Omental fat pad (tissue), 4 donors: ENCODE data around the gene GFI1B. TPM values are rescaled to one million over a fixed set of nuclear protein-coding genes. Genes with fewer than 3 reads are reported as not detected.

Experiments used
- ATAC-seq: fragments of 150-250 bp; one replicate; pipeline ENCODE4 v1.9.1; 2016; ENCODE audit warnings: mild to moderate bottlenecking, moderate library complexity; ENCODE audit not compliant: low FRiP score
- DNase-seq: peaks from one replicate; pipeline ENCODE4 v3.0.0-alpha.2; 2019; ENCODE audit warnings: low spot score
- total RNA-seq, 4 donors: library from RNA; depleted of rRNA; stranded (reverse); fragments of >200 nt; gene quantifications; one replicate each; pipeline ENCODE4 v1.1.0, GENCODE V29; 2016
- TF ChIP-seq, protein P1 (sequence below), 3 donors: fragments of 450-650 bp; IDR thresholded peaks; one replicate each; pipeline ENCODE4 v1.5.1; 2016 to 2017; ENCODE audit warnings: antibody characterized with exemption in 3 of 3, mild to moderate bottlenecking in 3 of 3, moderate library complexity in 2 of 3

The GFI1B gene
- total RNA-seq, 4 donors from 2014 or later: not detected

DNA sequence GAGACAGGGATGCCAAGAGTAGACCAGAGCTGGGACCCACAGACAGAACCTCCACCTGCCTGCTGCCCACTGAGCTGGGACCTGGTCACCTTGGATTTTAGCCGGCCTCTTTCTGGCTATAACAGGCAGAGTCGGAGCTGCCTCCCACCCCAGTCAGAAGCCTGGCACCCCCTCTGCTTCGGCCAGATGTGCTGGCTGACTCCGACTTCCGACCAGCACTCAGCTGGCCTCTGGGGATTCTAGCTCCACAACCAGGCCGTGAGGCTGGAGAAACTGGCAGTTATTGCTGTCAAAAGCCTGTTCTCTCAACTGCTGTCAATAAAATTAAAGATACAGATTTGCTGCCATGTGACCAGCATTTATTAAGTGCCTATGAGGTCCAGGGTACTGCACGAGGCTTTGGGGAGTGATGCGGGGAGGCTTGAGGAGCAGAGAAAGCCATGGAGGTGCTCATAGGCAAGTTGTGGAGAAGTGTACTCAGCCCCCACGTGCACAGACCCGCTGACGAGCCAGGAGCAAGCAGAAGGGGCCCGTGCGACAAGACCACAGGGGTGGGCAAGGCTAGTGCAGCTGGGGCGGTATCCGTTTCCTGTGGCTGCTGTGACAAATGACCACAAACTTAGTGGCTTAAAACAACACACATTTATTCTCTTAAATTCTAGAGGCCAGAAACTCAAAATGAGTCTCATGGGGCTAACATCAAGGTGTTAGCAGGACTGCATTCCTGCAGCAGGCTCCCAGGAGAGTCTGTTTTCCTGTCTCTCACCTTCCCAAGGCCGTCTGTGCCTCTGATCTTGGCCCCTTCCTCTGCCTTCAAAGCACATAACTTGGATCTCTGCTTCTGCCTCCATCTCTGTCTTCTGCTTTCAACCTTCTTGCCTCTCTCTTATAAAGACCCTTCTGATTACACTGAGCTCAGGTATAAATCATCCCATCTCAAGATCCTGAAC lies 13.1 kb downstream of the GFI1B start:
- TF ChIP-seq, protein P1, sequence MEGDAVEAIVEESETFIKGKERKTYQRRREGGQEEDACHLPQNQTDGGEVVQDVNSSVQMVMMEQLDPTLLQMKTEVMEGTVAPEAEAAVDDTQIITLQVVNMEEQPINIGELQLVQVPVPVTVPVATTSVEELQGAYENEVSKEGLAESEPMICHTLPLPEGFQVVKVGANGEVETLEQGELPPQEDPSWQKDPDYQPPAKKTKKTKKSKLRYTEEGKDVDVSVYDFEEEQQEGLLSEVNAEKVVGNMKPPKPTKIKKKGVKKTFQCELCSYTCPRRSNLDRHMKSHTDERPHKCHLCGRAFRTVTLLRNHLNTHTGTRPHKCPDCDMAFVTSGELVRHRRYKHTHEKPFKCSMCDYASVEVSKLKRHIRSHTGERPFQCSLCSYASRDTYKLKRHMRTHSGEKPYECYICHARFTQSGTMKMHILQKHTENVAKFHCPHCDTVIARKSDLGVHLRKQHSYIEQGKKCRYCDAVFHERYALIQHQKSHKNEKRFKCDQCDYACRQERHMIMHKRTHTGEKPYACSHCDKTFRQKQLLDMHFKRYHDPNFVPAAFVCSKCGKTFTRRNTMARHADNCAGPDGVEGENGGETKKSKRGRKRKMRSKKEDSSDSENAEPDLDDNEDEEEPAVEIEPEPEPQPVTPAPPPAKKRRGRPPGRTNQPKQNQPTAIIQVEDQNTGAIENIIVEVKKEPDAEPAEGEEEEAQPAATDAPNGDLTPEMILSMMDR (IDR thresholded peaks at IDR 0.05): no peak
- no peak for ATAC-seq

DNA sequence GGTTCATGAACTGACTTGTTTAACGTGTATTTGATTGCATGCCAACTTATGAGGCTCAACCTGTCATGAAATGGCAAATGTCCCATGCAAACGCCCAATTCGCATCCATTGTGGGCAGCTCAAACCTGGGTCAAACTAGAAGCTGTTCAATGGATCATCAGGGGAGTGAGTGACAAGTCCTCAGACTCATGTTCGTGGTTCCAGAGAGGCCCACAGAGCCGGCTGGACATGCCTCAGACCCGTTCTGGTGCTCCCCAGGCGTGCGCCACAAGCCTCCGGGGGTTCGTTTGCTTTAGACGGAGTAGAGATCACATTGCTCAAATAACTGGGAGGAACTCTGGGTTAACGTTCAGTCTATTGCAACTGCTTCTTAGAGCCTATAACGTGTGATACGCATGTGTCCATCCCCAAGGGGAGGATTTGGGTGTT lies 15.0 kb downstream of the GFI1B start:
- TF ChIP-seq, protein P1 (IDR thresholded peaks at IDR 0.05): no peak
- no peak for ATAC-seq
- DNase-seq: no peak

More for the DNA sequence above, 13.1 kb downstream of the GFI1B start:
- DNase-seq: no peak

DNA sequence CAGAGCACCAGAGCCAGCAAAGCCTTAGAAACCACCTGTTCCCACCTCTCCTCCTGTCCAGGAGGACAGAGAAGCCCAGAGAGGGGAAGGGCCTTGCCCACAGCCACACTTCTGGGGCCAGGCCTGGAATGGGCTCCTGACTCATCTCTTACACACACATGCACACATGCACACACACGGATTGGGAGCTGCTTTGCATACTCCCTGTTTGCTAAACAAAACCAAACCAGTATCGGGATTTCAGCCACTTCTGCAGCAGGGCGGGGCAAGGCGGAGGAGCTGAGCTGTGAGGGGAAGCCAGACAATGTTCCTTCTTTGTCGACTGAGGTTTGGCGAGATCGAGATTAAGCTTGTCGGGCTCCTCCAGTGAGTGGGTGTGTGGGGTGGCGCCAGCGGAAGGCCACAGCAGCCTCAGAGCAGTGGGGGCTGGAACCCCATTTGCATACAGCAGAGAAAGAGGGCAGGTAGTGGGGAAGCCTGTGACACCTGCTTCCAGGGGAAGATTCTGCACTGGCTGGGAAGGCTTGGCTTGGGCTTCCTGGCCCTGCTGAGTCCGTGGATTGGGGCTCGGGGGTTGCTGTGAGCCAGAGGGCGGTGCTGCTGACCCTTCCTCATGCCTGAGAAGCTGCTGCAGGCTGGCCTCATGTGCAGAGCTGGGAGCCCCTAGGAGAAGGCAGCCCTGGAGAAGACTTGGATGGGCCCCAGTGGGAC lies 16.1 kb downstream of the GFI1B start:
- TF ChIP-seq, protein P1 (IDR thresholded peaks at IDR 0.05): no peak
- ATAC-seq (peak; percentile 41), DNase-seq (no peak)

DNA sequence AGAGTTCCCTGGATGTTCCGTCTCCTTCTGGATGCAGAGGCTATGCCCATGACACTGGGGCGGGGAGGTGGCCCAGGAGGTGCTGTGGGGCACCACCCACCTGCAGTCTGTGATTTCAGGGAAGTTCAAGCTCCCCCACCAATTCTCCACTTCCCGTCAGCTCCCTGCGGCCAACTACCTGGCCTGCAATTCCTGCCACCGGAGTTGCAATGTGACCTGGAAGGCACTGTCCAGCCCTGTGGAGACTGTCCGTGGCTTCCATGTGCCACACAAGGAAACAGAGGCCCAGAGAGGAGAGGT lies 16.6 kb downstream of the GFI1B start:
- ATAC-seq: no peak
- DNase-seq: no peak
- TF ChIP-seq, protein P1 (IDR thresholded peaks at IDR 0.05): no peak

DNA sequence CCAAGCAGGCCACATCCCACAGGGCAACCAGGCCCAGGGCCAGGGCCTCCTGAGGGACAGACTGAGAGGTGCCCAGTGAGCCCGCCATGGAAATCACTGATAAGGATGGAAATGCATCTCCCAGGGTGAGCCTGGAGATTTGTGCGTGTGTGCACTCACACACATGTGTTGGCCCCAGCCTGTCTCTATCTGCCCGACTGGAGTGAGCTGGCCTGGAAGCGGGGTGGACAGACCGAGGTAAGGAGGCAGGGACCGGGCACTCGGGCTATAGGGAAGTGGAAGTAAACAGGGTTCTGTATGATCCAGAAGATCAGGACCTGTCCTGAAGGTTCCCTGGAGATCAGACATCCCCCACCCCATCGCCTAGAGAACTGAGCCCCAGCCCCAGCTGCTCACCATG lies 17.4 kb downstream of the GFI1B start:
- TF ChIP-seq, protein P1 (IDR thresholded peaks at IDR 0.05): no peak
- no peak for ATAC-seq
- DNase-seq: no peak

DNA sequence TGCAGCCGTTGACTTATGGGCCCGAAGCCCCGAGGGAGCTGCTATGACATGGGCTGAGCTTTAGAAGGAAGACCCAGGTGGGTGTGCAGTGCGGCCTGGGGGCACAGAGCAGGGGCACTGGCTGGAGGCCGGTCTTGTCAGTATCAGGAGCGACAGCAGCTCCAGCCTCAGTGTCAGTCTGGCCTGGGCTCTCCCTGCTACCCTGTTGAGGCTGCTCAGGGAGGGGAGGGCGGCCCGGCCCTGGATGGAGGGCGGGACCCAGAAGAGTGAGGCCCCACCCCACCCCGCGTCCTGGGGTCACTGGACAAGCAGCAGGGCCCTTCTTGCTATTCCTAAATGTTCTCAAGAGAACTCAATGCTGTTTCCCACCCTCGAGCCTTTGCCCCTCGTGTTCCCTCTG lies 18.0 kb downstream of the GFI1B start:
- DNase-seq: no peak
- no peak for ATAC-seq
- TF ChIP-seq, protein P1 (IDR thresholded peaks at IDR 0.05): no peak
